Lower lobe of right lung (tissue), 2 donors: ENCODE results near the gene ZFP64. TPM values are rescaled to one million over a fixed set of nuclear protein-coding genes. Genes with fewer than 3 reads are reported as not detected.

Source experiments
- ATAC-seq, 2 donors: fragments of 200-7000 bp; cut with Tn5 transposase; one replicate each; pipeline ENCODE4 v1.9.1; 2020 to 2022; ENCODE audit warnings: mild to moderate bottlenecking in 2 of 2, moderate library complexity in 2 of 2
- DNase-seq: peaks from one replicate; pipeline ENCODE4 v3.0.0-alpha.2; 2020
- H3K27ac ChIP-seq: fragments of 200-600 bp; one replicate; pipeline ENCODE4 v1.8.0; 2022
- H3K27me3 ChIP-seq: fragments of 200-600 bp; one replicate; pipeline ENCODE4 v1.8.0; 2022; ENCODE audit warnings: low read depth
- H3K36me3 ChIP-seq: fragments of 200-600 bp; one replicate; pipeline ENCODE4 v1.8.0; 2022; ENCODE audit warnings: mild to moderate bottlenecking
- H3K4me1 ChIP-seq: fragments of 200-600 bp; one replicate; pipeline ENCODE4 v1.8.0; 2022
- H3K4me3 ChIP-seq: fragments of 200-600 bp; one replicate; pipeline ENCODE4 v1.8.0; 2022; ENCODE audit warnings: mild to moderate bottlenecking
- H3K9me3 ChIP-seq: fragments of 200-600 bp; one replicate; pipeline ENCODE4 v1.8.0; 2022
- CTCF ChIP-seq: fragments of 200-600 bp; IDR thresholded peaks from one replicate; pipeline ENCODE4 v1.8.0; 2022; ENCODE audit warnings: antibody characterized with exemption, mild to moderate bottlenecking
- intact Hi-C: fragments of 100-400 bp; cut with DNase I; formaldehyde crosslinking; loops from one replicate; pipeline ENCODE4 v1.11.0; 2022
- total RNA-seq: library from RNA; stranded (reverse); fragmentation: NEBNext Ultra II Directional; extraction: Animal tissue kit (Norgen Biotek cat#: 25700); gene quantifications from one replicate; pipeline ENCODE4 v1.2.1, GENCODE V29; 2021
- donor health status: DM: no; HTN: yes; CAD: no; lungs with severe emphysema.

ZFP64 gene
- total RNA-seq, 1 donor from 2014 or later: 12.8 TPM

- no peak for ATAC-seq
- no peaks in the 10 kb centered on the region for H3K27me3 ChIP-seq
Measured at GRCh38 chr20:52209154-52209571, 17.6 kb upstream of the ZFP64 start.

GRCh38 chr20:52207020-52207810 is 15.6 kb upstream of the ZFP64 start:
- no peak overlapping the region for H3K4me3 ChIP-seq
- no peaks in the 10 kb centered on the region for H3K36me3 ChIP-seq
- DNase-seq: no peak
- no peaks in the 10 kb centered on the region for H3K9me3 ChIP-seq
- H3K27ac ChIP-seq: no peak overlapping the region
- intact Hi-C loops: no loop called here
- no peak for TF ChIP-seq CTCF
- no peak for ATAC-seq
- no peaks in the 10 kb centered on the region for H3K27me3 ChIP-seq
- H3K4me1 ChIP-seq: no peaks in the 10 kb centered on the region

More at GRCh38 chr20:52209154-52209571, 17.6 kb upstream of the ZFP64 start:
- H3K36me3 ChIP-seq: no peaks in the 10 kb centered on the region
- intact Hi-C loops: no loop called here
- H3K4me3 ChIP-seq: no peak overlapping the region
- TF ChIP-seq CTCF: no peak
- H3K27ac ChIP-seq: no peak overlapping the region
- no peak for DNase-seq
- H3K9me3 ChIP-seq: no peaks in the 10 kb centered on the region
- no peaks in the 10 kb centered on the region for H3K4me1 ChIP-seq

- intact Hi-C loops: no loop called here
- Histone ChIP-seq H3K4me3 (no peak overlapping the region), H3K36me3 (no peaks in the 10 kb centered on the region), H3K27me3 (no peaks in the 10 kb centered on the region), H3K9me3 (no peaks in the 10 kb centered on the region), H3K4me1 (no peaks in the 10 kb centered on the region), H3K27ac (no peak overlapping the region)
- no peak for ATAC-seq
- no peak for TF ChIP-seq CTCF
- no peak for DNase-seq
Measured at GRCh38 chr20:52204136-52204535, 12.6 kb upstream of the ZFP64 start.

- Histone ChIP-seq H3K27ac (no peak overlapping the region), H3K27me3 (no peaks in the 10 kb centered on the region), H3K4me3 (no peak overlapping the region), H3K4me1 (no peaks in the 10 kb centered on the region), H3K9me3 (no peaks in the 10 kb centered on the region), H3K36me3 (no peaks in the 10 kb centered on the region)
- no peak for DNase-seq
- intact Hi-C loops: no loop called here
- ATAC-seq: no peak
- TF ChIP-seq CTCF: no peak
Measured at GRCh38 chr20:52201395-52201794, 9.8 kb upstream of the ZFP64 start.

- DNase-seq (no peak), ATAC-seq (no peak)
- Histone ChIP-seq H3K9me3 (no peaks in the 10 kb centered on the region), H3K4me3 (no peak overlapping the region), H3K36me3 (no peaks in the 10 kb centered on the region), H3K27ac (no peak overlapping the region), H3K4me1 (no peaks in the 10 kb centered on the region), H3K27me3 (no peaks in the 10 kb centered on the region)
- no peak for TF ChIP-seq CTCF
- intact Hi-C loops: no loop called here
Measured at GRCh38 chr20:52200870-52201269, 9.3 kb upstream of the ZFP64 start.
